PC-9 (cell line): Measurements from ENCODE around the gene CNTNAP2. TPM values are rescaled to one million over a fixed set of nuclear protein-coding genes. Genes with fewer than 3 reads are reported as not detected.

Experiments
- BruUV-seq: library from RNA; stranded (reverse); fragments of 400-500 nt; replicated peaks from 2 replicates; lab custom pipeline; 2021; lab: Mats Ljungman, UMichigan
- CTCF ChIA-PET: fragments of 300-600 bp; sonication (Branson Sonifier 250); formaldehyde crosslinking; loops from one replicate; lab custom pipeline; 2022; ENCODE audit warnings: antibody characterized with exemption; lab: Charles Lee
- POLR2A ChIA-PET: fragments of 300-600 bp; sonication (Branson Sonifier 250); formaldehyde crosslinking; loops from one replicate; lab custom pipeline; 2022; ENCODE audit warnings: antibody characterized with exemption; ENCODE audit not compliant: unreplicated experiment; lab: Charles Lee
- DNase-seq, 2 experiments: peaks; one replicate each; pipeline versions ENCODE4 v3.0.0 to v3.0.0-alpha.2; 2015 to 2022; ENCODE audit warnings: mixed read lengths in 1 of 2
- H2AFZ ChIP-seq: fragments of 200-600 bp; sonication (generic); 2 replicates; pipeline ENCODE4 v1.8.1; 2017; ENCODE audit warnings: antibody characterized with exemption
- H3F3A ChIP-seq: fragments of 200-600 bp; sonication (generic); 2 replicates; pipeline ENCODE4 v1.8.1; 2017; ENCODE audit warnings: antibody characterized with exemption, mild to moderate bottlenecking, low read depth; ENCODE audit not compliant: insufficient read depth
- H3K27ac ChIP-seq: fragments of 200-600 bp; sonication (generic); 2 replicates; pipeline ENCODE4 v1.6.1; 2016; ENCODE audit warnings: mixed run types
- H3K27me3 ChIP-seq: fragments of 200-600 bp; sonication (generic); 2 replicates; pipeline ENCODE4 v1.6.1; 2016; ENCODE audit warnings: low read depth, mixed run types; ENCODE audit not compliant: insufficient read depth
- H3K36me3 ChIP-seq: fragments of 200-600 bp; sonication (generic); 2 replicates; pipeline ENCODE4 v1.6.1; 2016; ENCODE audit warnings: low read depth, mixed run types
- H3K4me1 ChIP-seq: fragments of 200-600 bp; sonication (generic); replicated peaks from 2 replicates; pipeline ENCODE4 v1.6.1; 2016; ENCODE audit warnings: mixed run types; ENCODE audit not compliant: insufficient read depth
- H3K4me2 ChIP-seq: fragments of 200-600 bp; sonication (generic); 2 replicates; pipeline ENCODE4 v1.6.1; 2017; ENCODE audit warnings: mixed run types
- H3K4me3 ChIP-seq: fragments of 200-600 bp; sonication (generic); 2 replicates; pipeline ENCODE4 v1.6.1; 2016; ENCODE audit warnings: mixed run types
- H3K79me2 ChIP-seq: fragments of 200-600 bp; sonication (generic); 2 replicates; pipeline ENCODE4 v1.6.1; 2017; ENCODE audit warnings: low read depth, mixed run types
- H3K9me2 ChIP-seq: fragments of 200-600 bp; sonication (generic); 2 replicates; pipeline ENCODE4 v1.8.1; 2017; ENCODE audit warnings: mild to moderate bottlenecking; ENCODE audit not compliant: insufficient read depth
- H3K9me3 ChIP-seq: fragments of 200-600 bp; sonication (generic); 2 replicates; pipeline ENCODE4 v1.8.1; 2016; ENCODE audit warnings: low read depth; ENCODE audit not compliant: insufficient read depth
- H4K20me1 ChIP-seq: fragments of 200-600 bp; sonication (generic); 2 replicates; pipeline ENCODE4 v1.8.1; 2017; ENCODE audit not compliant: insufficient read depth
- CTCF ChIP-seq: fragments of 200-600 bp; sonication (generic); conservative IDR thresholded peaks from 2 replicates; pipeline ENCODE4 v1.6.1; 2017; ENCODE audit warnings: mixed run types, antibody characterized with exemption, mild to moderate bottlenecking, moderate library complexity
- EZH2 ChIP-seq: fragments of 200-600 bp; sonication (generic); IDR thresholded peaks from 2 replicates; pipeline ENCODE4 v1.8.0; 2017; ENCODE audit warnings: antibody characterized with exemption, low read depth
- intact Hi-C: fragments of 100-400 bp; cut with micrococcal nuclease; formaldehyde crosslinking; loops from one replicate; pipeline ENCODE4 v1.10.0; 2022; ENCODE audit not compliant: unreplicated experiment
- total RNA-seq: library from RNA; stranded (reverse); gene quantifications from 2 replicates; pipeline ENCODE4 v1.2.3, GENCODE V29; 2021

The CNTNAP2 gene
- total RNA-seq, 1 experiment from 2014 or later: not detected

GRCh38 chr7:146788008-146788407 lies 671.4 kb downstream of the CNTNAP2 start:
- no peaks in the 10 kb centered on the region; the same call in none of the 2 replicates for H3K9me2 ChIP-seq
- TF ChIP-seq CTCF (no peak), EZH2 (no peak)
- no peaks in the 10 kb centered on the region for H3F3A ChIP-seq
- DNase-seq: no peak
- no peak overlapping the region for H3K27ac ChIP-seq
- H3K36me3 ChIP-seq: no peaks in the 10 kb centered on the region
- peaks cover 7% of the 10 kb centered on the region; the same call in 1 of the 2 replicates for H3K27me3 ChIP-seq
- no peak overlapping the region for H3K4me3 ChIP-seq
- H3K9me3 ChIP-seq: no peaks in the 10 kb centered on the region; the same call in 1 of the 2 replicates
- H3K79me2 ChIP-seq: no peaks in the 10 kb centered on the region
- intact Hi-C loops: no loop called here
- H2AFZ ChIP-seq: no peak overlapping the region
- H4K20me1 ChIP-seq: no peaks in the 10 kb centered on the region
- ChIA-PET POLR2A (no interaction called here), CTCF (no interaction called here)
- BruUV-seq: no TSS peak
- no peak overlapping the region for H3K4me2 ChIP-seq
- H3K4me1 ChIP-seq: no peaks in the 10 kb centered on the region

- no peaks in the 10 kb centered on the region for H3F3A ChIP-seq
- H3K27ac ChIP-seq: no peak overlapping the region
- POLR2A ChIA-PET: no interaction called here
- no peak for DNase-seq
- no peak overlapping the region for H3K4me2 ChIP-seq
- intact Hi-C loops: no loop called here
- peaks cover 7% of the 10 kb centered on the region; the same call in 1 of the 2 replicates for H3K27me3 ChIP-seq
- H2AFZ ChIP-seq: no peak overlapping the region
- H3K79me2 ChIP-seq: no peaks in the 10 kb centered on the region
- no peak for TF ChIP-seq EZH2
- TF ChIP-seq CTCF: no peak
- CTCF ChIA-PET: no interaction called here
- H4K20me1 ChIP-seq: no peaks in the 10 kb centered on the region
- no peaks in the 10 kb centered on the region for H3K4me1 ChIP-seq
- H3K9me3 ChIP-seq: no peaks in the 10 kb centered on the region; the same call in 1 of the 2 replicates
- H3K9me2 ChIP-seq: no peaks in the 10 kb centered on the region; the same call in none of the 2 replicates
- H3K4me3 ChIP-seq: no peak overlapping the region
- no TSS peak for BruUV-seq
- H3K36me3 ChIP-seq: no peaks in the 10 kb centered on the region
These were observed 675.0 kb downstream of the CNTNAP2 start for GRCh38 chr7:146791344-146792285.

- POLR2A ChIA-PET: no interaction called here
- Histone ChIP-seq H3K27ac (no peak overlapping the region), H3K4me1 (no peaks in the 10 kb centered on the region), H4K20me1 (no peaks in the 10 kb centered on the region), H3F3A (no peaks in the 10 kb centered on the region), H3K27me3 (no peaks in the 10 kb centered on the region), H2AFZ (no peak overlapping the region), H3K9me3 (no peaks in the 10 kb centered on the region), H3K4me3 (no peak overlapping the region), H3K36me3 (no peaks in the 10 kb centered on the region), H3K9me2 (no peaks in the 10 kb centered on the region), H3K4me2 (no peak overlapping the region), H3K79me2 (no peaks in the 10 kb centered on the region)
- intact Hi-C loops: no loop called here
- CTCF ChIA-PET: no interaction called here
- no peak for DNase-seq
- TF ChIP-seq EZH2: no peak
- no peak for TF ChIP-seq CTCF
- no TSS peak for BruUV-seq
These were observed 688.0 kb downstream of the CNTNAP2 start for GRCh38 chr7:146804620-146805019.
